K562 (cell line): ENCODE results near the gene AVPI1. TPM values are rescaled to one million over a fixed set of nuclear protein-coding genes. Genes with fewer than 3 reads are reported as not detected.

Experiments used
- ARHGAP35 ChIP-seq: fragments of 450-650 bp; IDR thresholded peaks from 2 replicates; pipeline ENCODE4 v1.6.1; 2018; ENCODE audit not compliant: partially characterized antibody
- ARID2 ChIP-seq: fragments of 450-650 bp; IDR thresholded peaks from 2 replicates; pipeline ENCODE4 v1.6.1; 2017; ENCODE audit warnings: antibody characterized with exemption, mild to moderate bottlenecking
- CBX8 ChIP-seq: fragments of 200-600 bp; sonication (generic); IDR thresholded peaks from 2 replicates; pipeline ENCODE4 v1.6.1; 2012; ENCODE audit warnings: borderline replicate concordance, mixed run types, low read depth, mild to moderate bottlenecking, moderate library complexity, mixed read lengths, low read length, control low read depth, inconsistent platforms; ENCODE audit not compliant: poor library complexity, severe bottlenecking; ENCODE audit errors: extremely low read depth
- DACH1 ChIP-seq: fragments of 450-650 bp; IDR thresholded peaks from 2 replicates; pipeline ENCODE4 v1.6.1; 2018; ENCODE audit not compliant: partially characterized antibody
- EZH2 ChIP-seq: IDR thresholded peaks from 2 replicates; pipeline ENCODE4 v1.6.1; 2012; ENCODE audit warnings: low read depth, mild to moderate bottlenecking, inconsistent platforms, low read length, borderline replicate concordance
- HDAC2 ChIP-seq: fragments of 450-650 bp; IDR thresholded peaks from 2 replicates; pipeline ENCODE4 v1.6.1; 2016; ENCODE audit warnings: mild to moderate bottlenecking
- NCOR1 ChIP-seq: fragments of 450-650 bp; IDR thresholded peaks from 2 replicates; pipeline ENCODE4 v1.6.1; 2016; ENCODE audit warnings: mild to moderate bottlenecking, moderate library complexity
- PHB ChIP-seq: fragments of 250-450 bp; sonication (Bioruptor Pico); IDR thresholded peaks from 2 replicates; pipeline ENCODE4 v1.5.0; 2021
- RBM39 ChIP-seq: fragments of 200-400 bp; formaldehyde crosslinking; optimal IDR thresholded peaks from 2 replicates; pipeline ENCODE3; 2018; ENCODE audit warnings: low read depth, low read length
- SMARCA5 ChIP-seq: fragments of 450-650 bp; IDR thresholded peaks from 2 replicates; pipeline ENCODE4 v1.6.1; 2016
- SP2 ChIP-seq: IDR thresholded peaks from 2 replicates; pipeline ENCODE4 v1.6.1; 2011; ENCODE audit warnings: mild to moderate bottlenecking, low read depth, low read length, moderate library complexity; ENCODE audit not compliant: poor library complexity, severe bottlenecking; ENCODE audit errors: extremely low read depth
- SRSF7 ChIP-seq: fragments of 200-400 bp; formaldehyde crosslinking; optimal IDR thresholded peaks from 2 replicates; pipeline ENCODE3; 2017; ENCODE audit warnings: mild to moderate bottlenecking, low read depth, low read length
- TEAD2 ChIP-seq: fragments of 450-650 bp; IDR thresholded peaks from 2 replicates; pipeline ENCODE4 v1.6.1; 2016; ENCODE audit warnings: missing genetic modification characterization, control low read depth, missing compliant biosample characterization
- ZNF316 ChIP-seq: fragments of 450-650 bp; IDR thresholded peaks from 2 replicates; pipeline ENCODE4 v1.6.1; 2016
- ZNF436 ChIP-seq: fragments of 250-450, 450-650 bp; sonication (Bioruptor Pico); formaldehyde crosslinking; IDR thresholded peaks from 2 replicates; pipeline ENCODE4 v1.7.0; 2020; ENCODE audit warnings: mild to moderate bottlenecking
- polyA plus RNA-seq, 8 experiments: library from polyadenylated mRNA; depleted of rRNA in 4 of 8; stranded (reverse) in 5 of 8; unstranded in 3 of 8; fragments of >200 nt; fragmentation: Nextera tagmentation in 2 of 8; fragmentation: Illumina TruSeq in 1 of 8; extraction: Ambion mirVana in 2 of 8; extraction: Trizol in 1 of 8; gene quantifications; 2 replicates each; pipeline versions ENCODE4 v1.2.1 to v1.2.3, GENCODE V29; 2011 to 2014; ENCODE audit warnings: inconsistent platforms in 1 of 8, missing spikeins in 1 of 8
- total RNA-seq, 7 experiments: library from RNA; depleted of rRNA in 6 of 7; stranded (reverse); fragments of >200 nt in 6 of 7; fragmentation: Illumina TruSeq in 2 of 7; extraction: Trizol in 2 of 7; gene quantifications; 2 replicates each; pipeline versions ENCODE4 v1.2.1 to v1.2.3, GENCODE V29; 2011 to 2021; ENCODE audit warnings: low replicate concordance in 1 of 7
- TF ChIP-seq, protein P1 (sequence below): fragments of 450-650 bp; formaldehyde crosslinking; IDR thresholded peaks from 2 replicates; pipeline ENCODE4 v1.4.0; 2020; ENCODE audit warnings: mild to moderate bottlenecking, moderate library complexity
- TF ChIP-seq, protein P2 (sequence below): fragments of 450-650 bp; IDR thresholded peaks from one replicate; pipeline ENCODE4 v1.6.1; 2018; ENCODE audit warnings: mild to moderate bottlenecking, moderate library complexity; ENCODE audit not compliant: partially characterized antibody
- TF ChIP-seq, protein P3 (sequence below): sonication (generic); formaldehyde crosslinking; IDR thresholded peaks from 2 replicates; pipeline ENCODE4 v1.8.0; 2022; ENCODE audit warnings: missing genetic modification reagents, mild to moderate bottlenecking, moderate library complexity, borderline replicate concordance
- TF ChIP-seq, protein P4 (sequence below): IDR thresholded peaks from 2 replicates; pipeline ENCODE4 v1.6.1; 2016; ENCODE audit warnings: missing genetic modification characterization, missing compliant biosample characterization
- TF ChIP-seq, protein P5 (sequence below): fragments of 150-350 bp; conservative IDR thresholded peaks from 2 replicates; pipeline ENCODE4 v1.6.1; 2014; ENCODE audit warnings: low read length

The AVPI1 gene
- total and polyA plus RNA-seq, 9 of the 15 experiments (the other 6 are each of a cell fraction or from before 2014, with no cell fraction given): 0.90 to 10.4 (median 7.4) TPM

DNA sequence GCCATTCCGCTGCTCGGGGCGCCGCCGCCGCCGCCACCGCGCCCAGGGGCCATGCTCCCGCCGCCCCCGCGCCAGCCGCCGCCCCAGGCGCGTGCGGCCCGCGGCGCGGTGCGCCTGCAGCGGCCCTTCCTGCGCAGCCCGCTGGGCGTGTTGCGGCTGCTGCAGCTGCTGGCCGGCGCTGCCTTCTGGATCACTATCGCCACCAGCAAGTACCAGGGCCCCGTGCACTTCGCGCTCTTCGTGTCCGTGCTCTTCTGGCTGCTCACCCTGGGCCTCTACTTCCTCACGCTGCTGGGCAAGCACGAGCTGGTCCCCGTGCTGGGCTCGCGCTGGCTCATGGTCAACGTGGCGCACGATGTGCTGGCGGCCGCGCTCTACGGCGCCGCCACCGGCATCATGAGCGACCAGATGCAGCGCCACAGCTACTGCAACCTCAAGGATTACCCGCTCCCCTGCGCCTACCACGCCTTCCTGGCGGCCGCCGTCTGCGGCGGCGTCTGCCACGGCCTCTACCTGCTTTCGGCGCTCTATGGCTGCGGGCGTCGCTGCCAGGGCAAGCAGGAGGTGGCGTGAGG, 26.9 kb upstream of the AVPI1 start (continued):
- TF ChIP-seq, protein P1, sequence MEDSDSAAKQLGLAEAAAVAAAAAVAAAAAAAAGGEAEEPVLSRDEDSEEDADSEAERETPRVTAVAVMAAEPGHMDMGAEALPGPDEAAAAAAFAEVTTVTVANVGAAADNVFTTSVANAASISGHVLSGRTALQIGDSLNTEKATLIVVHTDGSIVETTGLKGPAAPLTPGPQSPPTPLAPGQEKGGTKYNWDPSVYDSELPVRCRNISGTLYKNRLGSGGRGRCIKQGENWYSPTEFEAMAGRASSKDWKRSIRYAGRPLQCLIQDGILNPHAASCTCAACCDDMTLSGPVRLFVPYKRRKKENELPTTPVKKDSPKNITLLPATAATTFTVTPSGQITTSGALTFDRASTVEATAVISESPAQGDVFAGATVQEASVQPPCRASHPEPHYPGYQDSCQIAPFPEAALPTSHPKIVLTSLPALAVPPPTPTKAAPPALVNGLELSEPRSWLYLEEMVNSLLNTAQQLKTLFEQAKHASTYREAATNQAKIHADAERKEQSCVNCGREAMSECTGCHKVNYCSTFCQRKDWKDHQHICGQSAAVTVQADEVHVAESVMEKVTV: no peak
- TF ChIP-seq SRSF7: no peak
- no peak for TF ChIP-seq SMARCA5
- no peak for TF ChIP-seq DACH1
- no peak for TF ChIP-seq ARHGAP35
- TF ChIP-seq HDAC2: no peak
- no peak for TF ChIP-seq ZNF436 (CRISPR knock-in tag)
- TF ChIP-seq ZNF316: no peak
- no peak for TF ChIP-seq TEAD2 (tag)
- TF ChIP-seq EZH2: no peak
- TF ChIP-seq SP2: no peak
- TF ChIP-seq RBM39: no peak
- TF ChIP-seq, protein P2, sequence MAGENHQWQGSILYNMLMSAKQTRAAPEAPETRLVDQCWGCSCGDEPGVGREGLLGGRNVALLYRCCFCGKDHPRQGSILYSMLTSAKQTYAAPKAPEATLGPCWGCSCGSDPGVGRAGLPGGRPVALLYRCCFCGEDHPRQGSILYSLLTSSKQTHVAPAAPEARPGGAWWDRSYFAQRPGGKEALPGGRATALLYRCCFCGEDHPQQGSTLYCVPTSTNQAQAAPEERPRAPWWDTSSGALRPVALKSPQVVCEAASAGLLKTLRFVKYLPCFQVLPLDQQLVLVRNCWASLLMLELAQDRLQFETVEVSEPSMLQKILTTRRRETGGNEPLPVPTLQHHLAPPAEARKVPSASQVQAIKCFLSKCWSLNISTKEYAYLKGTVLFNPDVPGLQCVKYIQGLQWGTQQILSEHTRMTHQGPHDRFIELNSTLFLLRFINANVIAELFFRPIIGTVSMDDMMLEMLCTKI: no peak
- TF ChIP-seq PHB (CRISPR knock-in tag): no peak
- TF ChIP-seq, protein P3, sequence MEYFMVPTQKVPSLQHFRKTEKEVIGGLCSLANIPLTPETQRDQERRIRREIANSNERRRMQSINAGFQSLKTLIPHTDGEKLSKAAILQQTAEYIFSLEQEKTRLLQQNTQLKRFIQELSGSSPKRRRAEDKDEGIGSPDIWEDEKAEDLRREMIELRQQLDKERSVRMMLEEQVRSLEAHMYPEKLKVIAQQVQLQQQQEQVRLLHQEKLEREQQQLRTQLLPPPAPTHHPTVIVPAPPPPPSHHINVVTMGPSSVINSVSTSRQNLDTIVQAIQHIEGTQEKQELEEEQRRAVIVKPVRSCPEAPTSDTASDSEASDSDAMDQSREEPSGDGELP (CRISPR knock-in tag): peak; percentile 43; the same call in 1 of the 2 replicates
- TF ChIP-seq, protein P4, sequence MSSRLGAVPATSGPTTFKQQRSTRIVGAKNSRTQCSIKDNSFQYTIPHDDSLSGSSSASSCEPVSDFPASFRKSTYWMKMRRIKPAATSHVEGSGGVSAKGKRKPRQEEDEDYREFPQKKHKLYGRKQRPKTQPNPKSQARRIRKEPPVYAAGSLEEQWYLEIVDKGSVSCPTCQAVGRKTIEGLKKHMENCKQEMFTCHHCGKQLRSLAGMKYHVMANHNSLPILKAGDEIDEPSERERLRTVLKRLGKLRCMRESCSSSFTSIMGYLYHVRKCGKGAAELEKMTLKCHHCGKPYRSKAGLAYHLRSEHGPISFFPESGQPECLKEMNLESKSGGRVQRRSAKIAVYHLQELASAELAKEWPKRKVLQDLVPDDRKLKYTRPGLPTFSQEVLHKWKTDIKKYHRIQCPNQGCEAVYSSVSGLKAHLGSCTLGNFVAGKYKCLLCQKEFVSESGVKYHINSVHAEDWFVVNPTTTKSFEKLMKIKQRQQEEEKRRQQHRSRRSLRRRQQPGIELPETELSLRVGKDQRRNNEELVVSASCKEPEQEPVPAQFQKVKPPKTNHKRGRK (tag): no peak
- no peak for TF ChIP-seq CBX8
- TF ChIP-seq NCOR1: no peak
- TF ChIP-seq ARID2: no peak
- TF ChIP-seq, protein P5, sequence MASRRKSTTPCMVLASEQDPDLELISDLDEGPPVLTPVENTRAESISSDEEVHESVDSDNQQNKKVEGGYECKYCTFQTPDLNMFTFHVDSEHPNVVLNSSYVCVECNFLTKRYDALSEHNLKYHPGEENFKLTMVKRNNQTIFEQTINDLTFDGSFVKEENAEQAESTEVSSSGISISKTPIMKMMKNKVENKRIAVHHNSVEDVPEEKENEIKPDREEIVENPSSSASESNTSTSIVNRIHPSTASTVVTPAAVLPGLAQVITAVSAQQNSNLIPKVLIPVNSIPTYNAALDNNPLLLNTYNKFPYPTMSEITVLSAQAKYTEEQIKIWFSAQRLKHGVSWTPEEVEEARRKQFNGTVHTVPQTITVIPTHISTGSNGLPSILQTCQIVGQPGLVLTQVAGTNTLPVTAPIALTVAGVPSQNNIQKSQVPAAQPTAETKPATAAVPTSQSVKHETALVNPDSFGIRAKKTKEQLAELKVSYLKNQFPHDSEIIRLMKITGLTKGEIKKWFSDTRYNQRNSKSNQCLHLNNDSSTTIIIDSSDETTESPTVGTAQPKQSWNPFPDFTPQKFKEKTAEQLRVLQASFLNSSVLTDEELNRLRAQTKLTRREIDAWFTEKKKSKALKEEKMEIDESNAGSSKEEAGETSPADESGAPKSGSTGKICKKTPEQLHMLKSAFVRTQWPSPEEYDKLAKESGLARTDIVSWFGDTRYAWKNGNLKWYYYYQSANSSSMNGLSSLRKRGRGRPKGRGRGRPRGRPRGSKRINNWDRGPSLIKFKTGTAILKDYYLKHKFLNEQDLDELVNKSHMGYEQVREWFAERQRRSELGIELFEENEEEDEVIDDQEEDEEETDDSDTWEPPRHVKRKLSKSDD: no peak
